ENCODE data around the gene PPP1CA.
A peak's percentile ranks its signal among the peaks of the same experiment; 100 is the strongest.

PPP1CA gene

GRCh38 chr11:67387069-67387468 lies 14.6 kb downstream of the PPP1CA start:
- DNase-seq (ENCODE audit: low read depth): no peak
- no peak overlapping the region for H3K4me3 ChIP-seq (ENCODE audit: low read depth, low read length)
- no peak for TF ChIP-seq CTCF (IDR thresholded peaks at IDR 0.05; ENCODE audit: low read depth, low read length, missing control alignments)
- in situ Hi-C loops (cut with HindIII; ENCODE audit: low sequenced_read_pairs): loop anchor here (5.0 kb wide), 1 partner anchor 40 kb away; no protein-coding TSS in a partner anchor

DNA sequence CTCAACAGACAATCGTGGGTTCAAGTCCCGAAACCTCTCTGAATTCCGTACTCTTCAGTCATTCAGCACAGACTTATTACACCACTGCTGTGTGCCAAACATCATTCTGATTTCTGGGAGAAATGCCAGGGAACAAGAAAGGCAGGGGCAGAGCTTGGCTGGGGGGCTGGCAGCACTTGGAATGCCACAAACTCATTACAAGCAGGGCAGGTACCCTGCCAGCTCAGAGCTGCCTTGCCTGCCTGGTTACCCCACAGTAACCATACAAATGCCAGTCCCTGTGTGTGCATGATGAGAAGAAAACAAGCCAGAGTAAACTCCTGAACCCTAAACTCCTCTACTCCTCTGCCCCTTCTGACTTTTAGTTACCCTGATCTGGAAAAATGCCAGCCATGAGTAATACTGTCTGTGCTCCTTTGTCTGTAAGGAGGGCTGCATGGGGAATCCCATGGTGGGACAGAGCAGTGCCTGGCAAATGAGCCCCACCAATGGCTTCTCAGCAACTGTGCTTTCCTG lies 16.7 kb downstream of the PPP1CA start:
- in situ Hi-C loops (cut with HindIII; ENCODE audit: low sequenced_read_pairs): loop anchor here (5.0 kb wide), 1 partner anchor 38 kb away; no protein-coding TSS in a partner anchor
- DNase-seq (ENCODE audit: low read depth): no peak
- no peak overlapping the region for H3K4me3 ChIP-seq (ENCODE audit: low read depth, low read length)
- no peak for TF ChIP-seq CTCF (IDR thresholded peaks at IDR 0.05; ENCODE audit: low read depth, low read length, missing control alignments)

GRCh38 chr11:67382276-67383136 lies 19.2 kb downstream of the PPP1CA start:
- in situ Hi-C loops (cut with HindIII; ENCODE audit: low sequenced_read_pairs): no loop called here
- no peak overlapping the region for H3K4me3 ChIP-seq (ENCODE audit: low read depth, low read length)

GRCh38 chr11:67381244-67381972 lies 20.2 kb downstream of the PPP1CA start:
- H3K4me3 ChIP-seq (ENCODE audit: low read depth, low read length): no peak overlapping the region
- in situ Hi-C loops (cut with HindIII; ENCODE audit: low sequenced_read_pairs): no loop called here
- DNase-seq (ENCODE audit: low read depth): no peak
- no peak for TF ChIP-seq CTCF (IDR thresholded peaks at IDR 0.05; ENCODE audit: low read depth, low read length, missing control alignments)

More at GRCh38 chr11:67382276-67383136, 19.2 kb downstream of the PPP1CA start:
- TF ChIP-seq CTCF (IDR thresholded peaks at IDR 0.05; ENCODE audit: low read depth, low read length, missing control alignments): peak; percentile 99
- DNase-seq (ENCODE audit: low read depth): no peak

- in situ Hi-C loops (cut with HindIII; ENCODE audit: low sequenced_read_pairs): no loop called here
- DNase-seq (ENCODE audit: low read depth): no peak
- no peak for TF ChIP-seq CTCF (IDR thresholded peaks at IDR 0.05; ENCODE audit: low read depth, low read length, missing control alignments)
- no peak overlapping the region for H3K4me3 ChIP-seq (ENCODE audit: low read depth, low read length)
Observed at GRCh38 chr11:67379061-67380058, 22.3 kb downstream of the PPP1CA start.

Measured in astrocyte of the cerebellum (primary cell).